DND-41 (cell line): ENCODE data around the gene NFKBIL1.

Experiments
- ATAC-seq: fragments of 200-7000 bp; cut with Tn5 transposase; 3 replicates; pipeline ENCODE4 v1.9.1; 2021; ENCODE audit warnings: low read depth; ENCODE audit not compliant: insufficient read depth
- DNase-seq: peaks from one replicate; pipeline ENCODE4 v3.0.0-alpha.2; 2020
- H2AFZ ChIP-seq: 2 replicates; pipeline ENCODE4 v1.6.0; 2012; ENCODE audit warnings: low read depth, low read length
- H3K27ac ChIP-seq: 2 replicates; pipeline ENCODE4 v1.5.1; 2012; ENCODE audit warnings: low read length, inconsistent platforms
- H3K27me3 ChIP-seq: fragments of 200-600 bp; sonication (generic); 2 replicates; pipeline ENCODE4 v1.6.0; 2012; ENCODE audit warnings: low read length, mild to moderate bottlenecking, inconsistent platforms; ENCODE audit not compliant: insufficient read depth, poor library complexity
- H3K36me3 ChIP-seq: 2 replicates; pipeline ENCODE4 v1.5.1; 2012; ENCODE audit warnings: low read length, inconsistent platforms; ENCODE audit not compliant: insufficient read depth
- H3K4me1 ChIP-seq: 2 replicates; pipeline ENCODE4 v1.5.1; 2012; ENCODE audit warnings: mild to moderate bottlenecking, low read length; ENCODE audit not compliant: insufficient read depth
- H3K4me2 ChIP-seq: 2 replicates; pipeline ENCODE4 v1.6.0; 2012; ENCODE audit warnings: mild to moderate bottlenecking, moderate library complexity, low read length, inconsistent platforms; ENCODE audit not compliant: insufficient read depth
- H3K4me3 ChIP-seq, 2 experiments: fragments of 200-600 bp in 1 of 2; shearing (Covaris generic) in 1 of 2; 2 replicates each; pipeline ENCODE4 v1.5.1; 2012 to 2016; ENCODE audit warnings: inconsistent platforms in 2 of 2, low read length in 2 of 2, mild to moderate bottlenecking in 2 of 2, low read depth in 1 of 2, moderate library complexity in 1 of 2
- H3K79me2 ChIP-seq: 2 replicates; pipeline ENCODE4 v1.6.0; 2012; ENCODE audit warnings: low read length, inconsistent platforms; ENCODE audit not compliant: insufficient read depth
- H3K9ac ChIP-seq: 2 replicates; pipeline ENCODE4 v1.6.0; 2012; ENCODE audit warnings: low read depth, mild to moderate bottlenecking, inconsistent platforms, low read length, moderate library complexity
- H3K9me3 ChIP-seq: 2 replicates; pipeline ENCODE4 v1.5.1; 2012; ENCODE audit warnings: low read length, moderate library complexity, mild to moderate bottlenecking, inconsistent platforms; ENCODE audit not compliant: insufficient read depth, severe bottlenecking
- H4K20me1 ChIP-seq: 2 replicates; pipeline ENCODE4 v1.6.0; 2012; ENCODE audit warnings: low read length; ENCODE audit not compliant: insufficient read depth
- CTCF ChIP-seq: IDR thresholded peaks from 2 replicates; pipeline ENCODE4 v1.5.1; 2012; ENCODE audit warnings: borderline replicate concordance, low read length, moderate library complexity, mild to moderate bottlenecking; ENCODE audit not compliant: poor library complexity, severe bottlenecking; ENCODE audit errors: extremely low read depth
- EZH2 ChIP-seq: IDR thresholded peaks from 3 replicates; pipeline ENCODE4 v1.6.1; 2012; ENCODE audit warnings: borderline replicate concordance, low read depth, mild to moderate bottlenecking, moderate library complexity, low read length, inconsistent platforms; ENCODE audit not compliant: severe bottlenecking

The NFKBIL1 gene

GRCh38 chr6:31586008-31586407 is 38.6 kb downstream of the NFKBIL1 start, which contains the start of gene LST1:
Gene LST1, plus strand, starts transcription at chr6:31586277. Its CDS starts 1,023 bp downstream, at chr6:31587300.
- Histone ChIP-seq H2AFZ (no peak within 1 kb of the TSS), H3K4me3 (no peak within 1 kb of the TSS; a peak in 1 of 4 replicates), H3K79me2 (peaks cover 3% of the 10 kb centered on the region; the same call in 1 of the 2 replicates), H3K9ac (peak within 1 kb of the TSS; percentile 13), H3K4me2 (peak within 1 kb of the TSS; percentile 10), H4K20me1 (no peaks in the 10 kb centered on the region), H3K27me3 (peaks cover 8% of the 10 kb centered on the region), H3K27ac (peak within 1 kb of the TSS; percentile 67), H3K36me3 (no peaks in the 10 kb centered on the region; the same call in 1 of the 2 replicates), H3K4me1 (peaks cover 45% of the 10 kb centered on the region), H3K9me3 (no peaks in the 10 kb centered on the region)
- no peak for ATAC-seq
- no peak for DNase-seq
- TF ChIP-seq CTCF (no peak), EZH2 (no peak)

- Histone ChIP-seq H3K4me3 (no peak overlapping the region), H3K9me3 (no peaks in the 10 kb centered on the region), H2AFZ (no peak overlapping the region), H3K79me2 (no peaks in the 10 kb centered on the region), H3K4me1 (peaks cover 38% of the 10 kb centered on the region), H3K27me3 (peaks cover under 1% of the 10 kb centered on the region), H3K4me2 (peak overlapping the region; percentile 10; the same call in 1 of the 2 replicates), H3K36me3 (no peaks in the 10 kb centered on the region), H4K20me1 (no peaks in the 10 kb centered on the region), H3K9ac (peak overlapping the region; percentile 13; the same call in 1 of the 2 replicates), H3K27ac (peak overlapping the region; percentile 67)
- DNase-seq: peak; percentile 91
- TF ChIP-seq EZH2: no peak
- TF ChIP-seq CTCF: no peak
- ATAC-seq: peak; percentile 84
Observed at GRCh38 chr6:31586599-31587281, 39.3 kb downstream of the NFKBIL1 start.

GRCh38 chr6:31587791-31588777 is 40.7 kb downstream of the NFKBIL1 start:
- no peaks in the 10 kb centered on the region for H4K20me1 ChIP-seq
- DNase-seq (no peak), ATAC-seq (no peak)
- no peak overlapping the region for H3K4me2 ChIP-seq
- TF ChIP-seq EZH2 (no peak), CTCF (no peak)
- no peaks in the 10 kb centered on the region for H3K36me3 ChIP-seq
- no peak overlapping the region for H3K27ac ChIP-seq
- H2AFZ ChIP-seq: no peak overlapping the region
- H3K27me3 ChIP-seq: no peaks in the 10 kb centered on the region
- H3K4me1 ChIP-seq: peaks cover 29% of the 10 kb centered on the region
- H3K4me3 ChIP-seq: no peak overlapping the region
- no peaks in the 10 kb centered on the region for H3K79me2 ChIP-seq
- H3K9me3 ChIP-seq: no peaks in the 10 kb centered on the region
- H3K9ac ChIP-seq: no peak overlapping the region
